ENCODE measurements around the gene NUCKS1.

Gene NUCKS1

GRCh38 chr1:205701891-205702290 lies 48.1 kb downstream of the NUCKS1 start:
- H3K4me3 ChIP-seq (ENCODE audit: low read depth, low read length), result no peak overlapping the region
- no peak for DNase-seq (ENCODE audit: low read depth)
- TF ChIP-seq CTCF (IDR thresholded peaks at IDR 0.05; ENCODE audit: insufficient read depth, low read depth, low read length, missing control alignments), result no peak

- no peak for TF ChIP-seq CTCF (IDR thresholded peaks at IDR 0.05; ENCODE audit: insufficient read depth, low read depth, low read length, missing control alignments)
These were observed 48.6 kb downstream of the NUCKS1 start for GRCh38 chr1:205701420-205701819.

GRCh38 chr1:205700865-205701401 lies 49.0 kb downstream of the NUCKS1 start:
- TF ChIP-seq CTCF (IDR thresholded peaks at IDR 0.05; ENCODE audit: insufficient read depth, low read depth, low read length, missing control alignments), result no peak
- DNase-seq (ENCODE audit: low read depth), result no peak

More at GRCh38 chr1:205701420-205701819, 48.6 kb downstream of the NUCKS1 start:
- no peak for DNase-seq (ENCODE audit: low read depth)
- no peak overlapping the region for H3K4me3 ChIP-seq (ENCODE audit: low read depth, low read length)

GRCh38 chr1:205699416-205699815 lies 50.6 kb downstream of the NUCKS1 start:
- no peak overlapping the region for H3K4me3 ChIP-seq (ENCODE audit: low read depth, low read length)
- no peak for TF ChIP-seq CTCF (IDR thresholded peaks at IDR 0.05; ENCODE audit: insufficient read depth, low read depth, low read length, missing control alignments)
- DNase-seq (ENCODE audit: low read depth), result no peak

More at GRCh38 chr1:205700865-205701401, 49.0 kb downstream of the NUCKS1 start:
- no peak overlapping the region for H3K4me3 ChIP-seq (ENCODE audit: low read depth, low read length)

- no peak for DNase-seq (ENCODE audit: low read depth)
- TF ChIP-seq CTCF (IDR thresholded peaks at IDR 0.05; ENCODE audit: insufficient read depth, low read depth, low read length, missing control alignments), result no peak
- H3K4me3 ChIP-seq (ENCODE audit: low read depth, low read length), result no peak overlapping the region
These were observed 51.1 kb downstream of the NUCKS1 start for GRCh38 chr1:205698921-205699320.

GRCh38 chr1:205693421-205693991 lies 56.5 kb downstream of the NUCKS1 start:
- no peak for DNase-seq (ENCODE audit: low read depth)
- no peak for TF ChIP-seq CTCF (IDR thresholded peaks at IDR 0.05; ENCODE audit: insufficient read depth, low read depth, low read length, missing control alignments)
- no peak overlapping the region for H3K4me3 ChIP-seq (ENCODE audit: low read depth, low read length)

GRCh38 chr1:205692423-205692822 lies 57.6 kb downstream of the NUCKS1 start:
- no peak for TF ChIP-seq CTCF (IDR thresholded peaks at IDR 0.05; ENCODE audit: insufficient read depth, low read depth, low read length, missing control alignments)
- no peak for DNase-seq (ENCODE audit: low read depth)
- H3K4me3 ChIP-seq (ENCODE audit: low read depth, low read length), result no peak overlapping the region
